ENCODE data around the gene TMEM97.

Gene TMEM97

GRCh38 chr17:28328325-28328724 lies 9.3 kb downstream of the TMEM97 start:
- peak overlapping the region; percentile 11; the same call in 1 of the 2 replicates for H3K27ac ChIP-seq (ENCODE audit: extremely low read depth, low read depth, low read length)
- no peaks in the 10 kb centered on the region for H3K9me3 ChIP-seq (ENCODE audit: control insufficient read depth, insufficient read depth, low read depth, low read length)
- ChIA-PET POLR2A (interaction anchor here (0.8 kb wide), 1 partner anchor 10 kb away, joined by 3 read pairs; no protein-coding TSS in a partner anchor), CTCF (interaction anchor here (0.6 to 1.1 kb wide), 5 partner anchors 89 to 523 kb away, joined by 3 to 4 read pairs (median 3); no protein-coding TSS in a partner anchor)
- TF ChIP-seq SP3 (tag by site-specific recombination; IDR thresholded peaks at IDR 0.05) (no peak), ZNF174 (tag by site-specific recombination; IDR thresholded peaks at IDR 0.05) (no peak), ZNF2 (tag by site-specific recombination; IDR thresholded peaks at IDR 0.05) (no peak)
- TF ChIP-seq, protein P1, sequence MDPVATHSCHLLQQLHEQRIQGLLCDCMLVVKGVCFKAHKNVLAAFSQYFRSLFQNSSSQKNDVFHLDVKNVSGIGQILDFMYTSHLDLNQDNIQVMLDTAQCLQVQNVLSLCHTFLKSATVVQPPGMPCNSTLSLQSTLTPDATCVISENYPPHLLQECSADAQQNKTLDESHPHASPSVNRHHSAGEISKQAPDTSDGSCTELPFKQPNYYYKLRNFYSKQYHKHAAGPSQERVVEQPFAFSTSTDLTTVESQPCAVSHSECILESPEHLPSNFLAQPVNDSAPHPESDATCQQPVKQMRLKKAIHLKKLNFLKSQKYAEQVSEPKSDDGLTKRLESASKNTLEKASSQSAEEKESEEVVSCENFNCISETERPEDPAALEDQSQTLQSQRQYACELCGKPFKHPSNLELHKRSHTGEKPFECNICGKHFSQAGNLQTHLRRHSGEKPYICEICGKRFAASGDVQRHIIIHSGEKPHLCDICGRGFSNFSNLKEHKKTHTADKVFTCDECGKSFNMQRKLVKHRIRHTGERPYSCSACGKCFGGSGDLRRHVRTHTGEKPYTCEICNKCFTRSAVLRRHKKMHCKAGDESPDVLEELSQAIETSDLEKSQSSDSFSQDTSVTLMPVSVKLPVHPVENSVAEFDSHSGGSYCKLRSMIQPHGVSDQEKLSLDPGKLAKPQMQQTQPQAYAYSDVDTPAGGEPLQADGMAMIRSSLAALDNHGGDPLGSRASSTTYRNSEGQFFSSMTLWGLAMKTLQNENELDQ (tag by site-specific recombination; IDR thresholded peaks at IDR 0.05; ENCODE audit: low read depth) = no peak
- TF ChIP-seq, protein P2, sequence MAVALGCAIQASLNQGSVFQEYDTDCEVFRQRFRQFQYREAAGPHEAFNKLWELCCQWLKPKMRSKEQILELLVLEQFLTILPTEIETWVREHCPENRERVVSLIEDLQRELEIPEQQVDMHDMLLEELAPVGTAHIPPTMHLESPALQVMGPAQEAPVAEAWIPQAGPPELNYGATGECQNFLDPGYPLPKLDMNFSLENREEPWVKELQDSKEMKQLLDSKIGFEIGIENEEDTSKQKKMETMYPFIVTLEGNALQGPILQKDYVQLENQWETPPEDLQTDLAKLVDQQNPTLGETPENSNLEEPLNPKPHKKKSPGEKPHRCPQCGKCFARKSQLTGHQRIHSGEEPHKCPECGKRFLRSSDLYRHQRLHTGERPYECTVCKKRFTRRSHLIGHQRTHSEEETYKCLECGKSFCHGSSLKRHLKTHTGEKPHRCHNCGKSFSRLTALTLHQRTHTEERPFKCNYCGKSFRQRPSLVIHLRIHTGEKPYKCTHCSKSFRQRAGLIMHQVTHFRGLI (tag by site-specific recombination; IDR thresholded peaks at IDR 0.05) = no peak
- no peak overlapping the region for H3K4me3 ChIP-seq (ENCODE audit: low read depth, low read length)
- H3K36me3 ChIP-seq (ENCODE audit: control insufficient read depth in 2 of 2, insufficient read depth in 1 of 2, low read length in 2 of 2) = peaks cover 38 to 67% of the 10 kb centered on the region in 2 experiments
- 0 out of 2 replicates have a peak, but pooled peaks cover 2% of the 10 kb centered on the region for H3K4me1 ChIP-seq (ENCODE audit: control insufficient read depth, insufficient read depth, low read length)

GRCh38 chr17:28330671-28331070 lies 11.7 kb downstream of the TMEM97 start:
- POLR2A ChIA-PET = interaction anchor here (1.2 to 2.3 kb wide), 3 partner anchors 9 to 27 kb away, joined by 3 to 8 read pairs (median 5); partner anchors contain the start of genes POLDIP2 and TMEM97

More at GRCh38 chr17:28330671-28331070, 11.7 kb downstream of the TMEM97 start:
- peaks cover 38 to 62% of the 10 kb centered on the region in 2 experiments for H3K36me3 ChIP-seq (ENCODE audit: control insufficient read depth in 2 of 2, insufficient read depth in 1 of 2, low read length in 2 of 2)
- no peak overlapping the region for H3K27ac ChIP-seq (ENCODE audit: extremely low read depth, low read depth, low read length)
- CTCF ChIA-PET = interaction anchor here (0.6 kb wide), 1 partner anchor 818 kb away, joined by 3 read pairs; no protein-coding TSS in a partner anchor
- H3K9me3 ChIP-seq (ENCODE audit: control insufficient read depth, insufficient read depth, low read depth, low read length) = no peaks in the 10 kb centered on the region
- TF ChIP-seq ZNF501 (tag by site-specific recombination; IDR thresholded peaks at IDR 0.05) (no peak), ZNF488 (tag by site-specific recombination; IDR thresholded peaks at IDR 0.05) (no peak), MEIS1 (CRISPR knock-in tag; IDR thresholded peaks at IDR 0.05; ENCODE audit: borderline replicate concordance) (no peak), ZNF658 (tag by site-specific recombination; IDR thresholded peaks at IDR 0.05) (no peak), ZNF544 (tag by site-specific recombination; IDR thresholded peaks at IDR 0.05) (no peak), KLF16 (tag by site-specific recombination; IDR thresholded peaks at IDR 0.05) (no peak), ZNF548 (tag by site-specific recombination; IDR thresholded peaks at IDR 0.05) (no peak), YY2 (tag by site-specific recombination; IDR thresholded peaks at IDR 0.05) (no peak), KLF7 (tag by site-specific recombination; IDR thresholded peaks at IDR 0.05; ENCODE audit: borderline replicate concordance) (no peak), ZFHX2 (tag by site-specific recombination; conservative IDR thresholded peaks at IDR 0.05) (no peak), ZFP69B (tag by site-specific recombination; IDR thresholded peaks at IDR 0.05) (no peak)
- TF ChIP-seq, protein P3, sequence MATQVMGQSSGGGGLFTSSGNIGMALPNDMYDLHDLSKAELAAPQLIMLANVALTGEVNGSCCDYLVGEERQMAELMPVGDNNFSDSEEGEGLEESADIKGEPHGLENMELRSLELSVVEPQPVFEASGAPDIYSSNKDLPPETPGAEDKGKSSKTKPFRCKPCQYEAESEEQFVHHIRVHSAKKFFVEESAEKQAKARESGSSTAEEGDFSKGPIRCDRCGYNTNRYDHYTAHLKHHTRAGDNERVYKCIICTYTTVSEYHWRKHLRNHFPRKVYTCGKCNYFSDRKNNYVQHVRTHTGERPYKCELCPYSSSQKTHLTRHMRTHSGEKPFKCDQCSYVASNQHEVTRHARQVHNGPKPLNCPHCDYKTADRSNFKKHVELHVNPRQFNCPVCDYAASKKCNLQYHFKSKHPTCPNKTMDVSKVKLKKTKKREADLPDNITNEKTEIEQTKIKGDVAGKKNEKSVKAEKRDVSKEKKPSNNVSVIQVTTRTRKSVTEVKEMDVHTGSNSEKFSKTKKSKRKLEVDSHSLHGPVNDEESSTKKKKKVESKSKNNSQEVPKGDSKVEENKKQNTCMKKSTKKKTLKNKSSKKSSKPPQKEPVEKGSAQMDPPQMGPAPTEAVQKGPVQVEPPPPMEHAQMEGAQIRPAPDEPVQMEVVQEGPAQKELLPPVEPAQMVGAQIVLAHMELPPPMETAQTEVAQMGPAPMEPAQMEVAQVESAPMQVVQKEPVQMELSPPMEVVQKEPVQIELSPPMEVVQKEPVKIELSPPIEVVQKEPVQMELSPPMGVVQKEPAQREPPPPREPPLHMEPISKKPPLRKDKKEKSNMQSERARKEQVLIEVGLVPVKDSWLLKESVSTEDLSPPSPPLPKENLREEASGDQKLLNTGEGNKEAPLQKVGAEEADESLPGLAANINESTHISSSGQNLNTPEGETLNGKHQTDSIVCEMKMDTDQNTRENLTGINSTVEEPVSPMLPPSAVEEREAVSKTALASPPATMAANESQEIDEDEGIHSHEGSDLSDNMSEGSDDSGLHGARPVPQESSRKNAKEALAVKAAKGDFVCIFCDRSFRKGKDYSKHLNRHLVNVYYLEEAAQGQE (tag by site-specific recombination; IDR thresholded peaks at IDR 0.05) = no peak
- no peak overlapping the region for H3K4me3 ChIP-seq (ENCODE audit: low read depth, low read length)
- peaks cover 8% of the 10 kb centered on the region for H3K4me1 ChIP-seq (ENCODE audit: control insufficient read depth, insufficient read depth, low read length)
